Stimulated activated CD8-positive, alpha-beta memory T cell treated with anti-CD3 and anti-CD28 coated beads, Interleukin-7, amount 100 ng/mL, for 48 hours (primary cell): ENCODE data around the gene GALR2.
"Not testable (repeated sequence)": the region's sequence is repeated elsewhere in the genome, so short reads cannot be mapped to it uniquely, and the experiment has no call there.

Source experiments
- DNase-seq, 2 donors: peaks; one replicate each; pipeline ENCODE4 v3.0.0-alpha.2; 2020; ENCODE audit warnings: low read depth in 1 of 2; ENCODE audit errors: extremely low read depth in 1 of 2

The GALR2 gene

DNA sequence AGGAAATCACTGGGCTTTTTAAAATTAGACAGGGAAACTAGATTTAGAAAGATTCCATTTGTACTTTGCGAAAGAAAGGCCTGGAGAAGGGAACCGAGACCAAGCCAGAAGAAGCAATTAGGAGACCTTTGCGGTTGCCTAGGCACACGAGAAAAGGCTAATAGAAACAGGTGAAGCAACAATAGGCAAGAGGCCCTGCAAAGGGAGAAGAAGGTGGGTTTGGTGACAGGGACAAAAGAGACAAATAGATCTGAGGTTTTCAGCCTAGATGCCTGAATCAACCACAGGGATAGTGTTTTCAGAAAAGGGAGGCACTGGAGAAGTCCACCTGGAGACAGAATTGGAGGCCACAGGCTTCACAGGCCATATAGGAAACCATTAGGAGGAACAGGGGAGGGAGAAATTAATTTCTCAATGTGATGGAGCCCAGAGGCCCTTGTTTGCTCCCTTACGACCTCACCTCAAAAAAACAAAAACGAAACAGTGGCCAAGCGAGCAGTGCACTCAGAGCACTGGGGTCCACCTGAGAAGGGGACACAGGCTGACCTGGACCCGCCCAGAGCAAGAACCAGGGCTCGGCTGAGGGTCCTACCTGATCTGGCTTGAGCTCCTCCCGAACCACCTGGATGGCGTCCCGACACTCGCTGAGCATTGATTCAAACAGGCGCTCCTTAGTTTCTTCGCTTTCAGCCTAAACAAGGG, 24.6 kb upstream of the GALR2 start:
- no peak for DNase-seq

DNA sequence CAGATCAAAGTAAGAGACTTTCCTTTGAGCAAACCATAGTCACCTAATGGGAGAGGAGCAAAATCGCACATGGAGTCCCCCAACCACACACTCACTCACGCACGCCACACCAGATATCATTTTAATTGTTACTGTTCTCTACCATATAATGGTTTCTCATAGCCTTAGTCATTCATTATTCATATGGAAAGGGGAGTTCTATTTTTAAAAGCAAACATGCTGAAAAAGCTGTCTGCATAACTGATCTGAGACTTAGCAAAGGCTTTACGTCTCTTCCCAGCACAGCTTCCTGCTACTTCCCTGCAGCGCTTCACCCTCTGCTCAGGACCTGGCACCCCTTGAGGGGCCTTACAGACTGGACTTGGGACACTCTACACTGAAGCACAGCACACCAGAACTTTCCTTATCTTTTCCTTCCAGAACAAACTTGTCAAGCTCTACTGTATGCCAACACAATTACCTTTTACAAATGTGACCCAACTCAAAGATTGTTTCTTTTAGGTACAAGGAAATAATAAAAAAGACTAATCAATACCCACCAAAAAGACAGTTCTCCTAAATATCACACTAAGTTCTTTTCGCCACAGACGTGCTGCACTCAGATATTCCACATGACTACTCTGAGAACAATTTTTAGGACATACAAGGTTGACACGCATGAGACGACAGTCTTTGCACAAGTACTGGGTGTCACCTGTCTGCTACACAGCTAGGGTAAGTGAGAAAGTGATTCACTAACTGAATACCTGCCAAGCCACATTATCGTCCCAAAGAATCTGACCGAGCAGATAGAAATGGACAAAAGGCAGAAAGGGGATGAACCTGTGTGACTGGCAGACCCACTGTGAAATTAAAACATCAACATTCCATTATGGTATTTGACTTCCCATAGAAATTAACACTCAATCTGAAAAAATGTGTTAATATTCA, 23.8 kb upstream of the GALR2 start:
- DNase-seq = no peak

DNA sequence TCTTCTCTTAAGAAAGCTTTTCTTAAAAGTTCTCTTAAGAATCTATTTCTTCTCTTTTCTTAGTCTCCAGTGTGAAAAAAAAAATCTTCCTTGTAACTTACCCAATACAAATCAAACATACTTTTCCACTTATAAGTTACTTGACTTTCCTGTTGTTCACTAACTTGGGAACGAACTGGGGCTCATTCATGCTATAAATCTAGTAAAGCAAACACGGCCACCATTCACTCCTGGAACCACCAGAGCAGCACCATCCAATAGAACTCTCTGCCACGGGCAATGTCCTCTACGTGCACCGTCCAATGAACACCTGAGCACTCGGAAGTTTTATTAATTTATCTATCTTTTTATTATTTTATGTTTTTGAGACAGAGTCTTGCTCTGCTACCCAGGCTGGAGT, 23.0 kb upstream of the GALR2 start:
- no peak for DNase-seq

DNA sequence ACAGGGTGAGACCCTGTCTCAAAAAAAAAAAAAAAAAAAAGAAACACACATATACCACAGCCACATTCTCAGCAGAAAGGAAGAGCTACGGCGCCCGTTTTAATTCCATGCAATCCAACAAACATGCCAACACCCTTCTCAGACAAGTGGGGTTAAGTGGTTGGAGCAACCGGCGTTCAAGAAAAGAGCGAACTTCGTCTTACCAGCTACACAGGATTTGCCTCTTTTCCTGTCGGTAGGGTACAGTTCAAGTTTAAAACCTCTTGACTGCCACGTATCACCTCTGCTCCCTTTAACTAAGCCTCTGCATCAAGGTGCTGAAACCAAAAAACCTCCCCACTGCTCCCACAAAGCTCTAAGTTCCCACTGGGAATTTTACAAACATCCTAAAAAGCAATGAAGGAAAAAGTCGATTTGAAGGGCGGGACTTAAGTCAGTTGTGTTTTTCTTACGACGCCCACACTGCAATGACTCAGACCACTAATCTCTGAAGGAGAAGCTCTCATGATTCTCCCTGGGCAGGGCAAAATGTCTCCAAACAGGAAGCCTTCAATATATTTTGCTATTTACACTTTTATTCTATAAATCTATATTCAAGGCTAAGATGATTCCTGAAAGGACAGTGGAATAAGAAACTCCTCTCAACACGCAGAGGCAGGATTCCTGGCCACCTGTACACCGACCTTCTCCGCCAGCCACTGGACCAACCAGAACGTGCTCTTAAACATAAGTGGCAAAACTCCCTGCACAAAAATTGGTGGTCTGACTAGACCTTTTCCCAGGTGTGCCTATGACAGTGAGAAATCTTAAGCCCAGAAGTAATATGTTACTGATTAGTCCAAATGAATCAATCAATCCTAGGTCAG, 21.1 kb upstream of the GALR2 start:
- DNase-seq = no peak

DNA sequence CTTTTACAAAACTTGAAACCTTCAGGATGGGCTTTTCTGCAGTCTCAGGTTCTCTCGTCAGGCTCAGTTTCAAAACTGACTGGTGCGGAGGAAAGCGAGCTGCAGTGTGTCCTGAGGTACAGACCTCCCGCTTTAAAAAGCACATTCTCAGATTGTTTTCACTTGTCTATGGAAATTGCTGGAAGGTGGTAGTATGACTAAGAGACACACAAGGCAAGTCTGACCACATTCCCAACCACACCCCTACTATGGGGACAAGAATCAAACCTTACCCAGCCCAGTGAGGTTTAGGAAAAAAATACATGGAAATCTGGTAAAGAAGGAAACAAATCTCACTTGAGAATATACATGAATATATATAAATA, 20.5 kb upstream of the GALR2 start:
- DNase-seq = no peak

DNA sequence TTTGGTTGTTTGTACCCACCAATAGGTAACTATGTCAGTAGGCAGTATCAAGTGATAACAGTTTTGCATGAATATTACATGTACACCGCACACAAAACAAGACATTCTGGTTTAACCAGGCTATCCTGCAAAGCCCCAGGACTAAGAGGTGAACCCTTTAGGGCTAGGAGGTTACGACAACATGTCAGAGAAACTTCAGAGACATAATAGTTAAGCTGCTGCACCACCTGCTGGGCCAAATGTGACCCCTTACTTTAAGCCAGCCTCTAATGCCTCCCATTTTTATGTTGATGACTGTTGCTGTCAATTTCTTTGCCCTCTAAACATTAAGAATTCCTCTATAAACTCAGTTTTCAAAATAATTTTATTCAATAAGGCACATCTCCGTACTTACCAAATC, 17.7 kb upstream of the GALR2 start:
- DNase-seq = no peak

DNA sequence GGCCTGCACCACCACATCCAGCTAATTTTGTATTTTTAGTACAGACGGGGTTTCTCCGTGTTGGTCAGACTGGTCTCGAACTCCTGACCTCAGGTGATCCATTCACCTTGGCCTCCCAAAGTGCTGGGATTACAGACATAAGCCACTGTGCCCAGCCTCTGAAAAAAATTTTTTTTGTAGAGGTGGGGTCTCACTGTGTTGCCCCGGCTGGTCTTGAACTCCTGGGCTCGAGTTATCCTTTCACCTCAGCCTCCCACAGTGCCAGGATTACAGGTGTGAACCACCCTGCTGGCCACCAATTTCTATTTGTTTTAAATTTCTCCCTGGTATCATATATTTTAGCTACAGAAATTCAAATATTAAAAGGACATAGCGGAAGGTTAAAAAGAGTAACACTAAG, 16.3 kb upstream of the GALR2 start:
- DNase-seq = not testable (repeated sequence)

DNA sequence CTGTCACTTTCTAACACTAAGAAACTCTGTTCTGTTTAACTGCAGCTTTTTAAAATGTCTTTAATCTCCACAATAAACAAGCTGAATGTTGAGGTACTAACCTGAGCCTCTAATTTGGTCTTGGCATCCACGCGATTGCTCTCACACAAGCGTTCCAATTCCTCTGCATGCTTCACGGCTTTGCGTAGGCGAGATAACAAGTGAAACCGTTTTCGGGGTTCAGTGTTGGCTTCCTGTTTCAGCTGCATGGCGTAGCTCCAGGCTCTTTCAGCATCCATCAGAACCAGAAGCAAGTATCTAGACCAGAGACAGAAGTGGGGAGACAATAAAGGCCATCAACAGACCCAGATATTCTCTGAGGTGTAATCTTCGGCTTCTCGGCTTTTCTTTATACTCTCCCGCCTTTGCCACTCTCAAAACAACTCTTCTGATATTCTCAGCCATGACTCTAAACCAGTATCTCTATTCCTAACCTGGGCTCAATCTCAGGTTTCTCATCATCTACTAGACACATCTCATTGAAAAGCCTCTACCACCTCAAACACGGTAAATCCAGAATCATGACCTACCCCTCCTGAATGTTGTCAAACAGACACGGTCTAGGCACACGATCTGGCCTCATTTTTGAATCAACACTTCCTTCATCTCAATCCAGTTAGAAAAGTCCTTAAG, 10.6 kb upstream of the GALR2 start:
- no peak for DNase-seq

DNA sequence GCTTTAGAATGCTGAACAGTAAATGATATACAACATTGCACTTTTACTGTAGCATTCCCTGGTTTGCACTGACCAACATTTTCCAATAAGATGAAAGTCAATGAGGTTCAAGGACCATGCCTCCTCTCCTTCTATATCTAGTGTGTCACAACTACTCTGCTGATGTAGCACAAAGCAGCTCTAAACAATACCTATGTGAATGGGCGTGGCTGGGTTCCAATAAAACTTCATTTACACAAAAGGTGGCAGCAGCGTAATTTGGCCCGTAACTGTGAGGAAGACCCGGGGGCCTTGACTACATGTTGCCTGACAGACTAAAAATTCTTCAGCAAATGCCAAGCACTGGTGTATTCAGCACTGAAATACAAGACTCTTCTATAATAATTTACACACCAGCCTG, 8.8 kb upstream of the GALR2 start:
- DNase-seq = no peak

DNA sequence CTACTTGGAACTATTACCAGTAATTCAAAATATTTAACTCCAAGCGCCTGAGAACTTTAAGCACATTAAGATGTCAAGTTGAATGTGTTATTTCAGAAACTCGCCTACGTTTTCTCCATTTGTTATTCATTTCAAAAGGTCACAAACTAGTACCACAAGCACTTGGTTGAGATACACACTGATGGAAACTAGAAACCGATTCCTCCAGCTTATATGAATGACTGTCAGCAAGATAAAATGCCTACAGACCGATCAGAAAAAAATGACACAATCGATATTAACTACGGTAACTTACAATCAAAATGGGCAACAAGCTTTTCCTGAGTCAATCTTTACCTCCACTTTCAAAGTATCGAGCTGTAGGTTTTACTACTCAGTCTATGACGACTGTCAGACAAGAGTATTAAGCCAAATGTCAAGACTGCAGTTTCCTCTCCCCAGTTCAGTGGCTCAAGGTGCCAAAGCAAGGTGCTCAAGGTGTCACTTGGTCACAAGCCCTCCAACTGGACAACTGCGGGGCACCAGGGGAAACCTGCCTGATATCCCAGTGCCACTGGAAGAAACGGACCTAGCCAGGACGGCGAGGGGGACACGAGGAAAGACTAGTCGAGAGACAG, 2.9 kb upstream of the GALR2 start:
- no peak for DNase-seq

DNA sequence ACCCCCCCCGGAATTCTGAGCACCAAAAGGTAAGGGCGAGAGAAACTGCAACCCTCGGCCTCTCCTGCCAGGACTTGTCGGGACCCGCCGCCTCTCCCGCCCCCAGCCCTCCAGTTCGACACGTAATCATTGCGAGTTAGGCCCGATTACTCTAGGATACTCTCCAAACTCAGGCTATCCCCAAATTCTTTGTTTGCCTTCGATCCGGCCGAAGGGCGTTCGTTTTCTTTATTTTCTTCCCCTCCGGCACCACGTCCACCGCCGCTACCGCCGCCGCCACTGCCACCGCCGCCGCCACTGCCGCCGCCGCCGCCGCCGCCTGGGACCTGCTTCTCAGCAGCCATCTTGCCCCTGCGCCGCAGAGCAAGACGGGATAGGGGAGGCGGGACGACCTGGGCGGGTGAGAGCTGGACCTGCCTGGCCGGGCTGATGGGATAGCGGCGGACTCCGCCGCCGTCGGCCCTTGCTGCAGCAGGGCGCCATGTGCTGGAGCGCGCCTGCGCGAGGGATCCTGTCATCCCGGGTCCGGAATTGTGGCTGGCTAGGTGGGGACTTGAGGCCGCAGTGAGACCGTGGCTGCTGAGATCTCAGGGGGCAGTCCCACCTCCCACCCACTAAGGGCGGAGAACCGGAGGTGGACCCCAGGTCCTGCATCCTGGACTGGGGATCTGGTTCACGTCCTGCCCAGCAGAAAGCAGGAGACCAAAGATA, 2.3 kb upstream of the GALR2 start, which contains the start of gene SRP68:
TSS of gene SRP68 (minus strand) at position 370 of the 711 bp plus-strand sequence. CDS start at position 344, 26 bp downstream.
- peak; percentile 77 to 87 for DNase-seq

DNA sequence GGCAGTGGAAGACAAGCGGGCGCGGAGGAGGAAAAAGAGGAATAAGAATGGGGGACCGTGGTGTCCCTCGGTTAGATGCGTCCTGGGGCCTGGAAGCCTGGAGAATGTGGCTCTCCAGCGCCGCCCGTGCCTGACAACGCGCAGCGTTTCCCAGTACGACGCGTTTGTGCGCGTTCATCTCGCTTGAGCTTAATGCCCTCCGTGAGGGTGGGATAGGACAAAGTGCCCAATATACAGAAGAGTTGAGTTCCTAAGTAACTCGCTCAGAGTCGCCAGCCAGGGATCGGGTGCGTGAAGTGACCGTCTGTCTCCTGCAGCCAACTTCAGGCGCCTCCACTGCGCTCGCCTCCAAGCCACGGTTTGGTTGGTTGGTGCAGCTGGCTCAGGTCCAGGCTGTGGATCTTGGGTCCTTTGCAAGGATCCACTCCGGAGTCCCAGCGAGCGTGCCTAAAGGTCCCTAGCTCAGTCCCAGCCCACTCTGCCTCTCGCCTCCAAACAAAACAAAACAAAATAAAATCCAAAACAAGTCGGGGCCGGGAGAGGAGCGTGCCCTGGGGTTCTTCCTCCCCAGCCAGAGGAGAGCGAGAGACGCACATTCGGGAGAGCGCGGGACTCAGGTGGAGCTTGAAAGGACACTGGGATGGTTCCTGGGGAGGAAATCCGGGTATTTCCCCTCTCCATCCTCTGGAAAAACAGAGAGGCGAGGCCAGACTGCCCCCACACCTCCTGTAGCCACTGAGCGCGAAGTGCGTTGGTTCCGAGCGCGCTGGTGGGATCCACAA, 974 bp downstream of the GALR2 start:
- no peak for DNase-seq

DNA sequence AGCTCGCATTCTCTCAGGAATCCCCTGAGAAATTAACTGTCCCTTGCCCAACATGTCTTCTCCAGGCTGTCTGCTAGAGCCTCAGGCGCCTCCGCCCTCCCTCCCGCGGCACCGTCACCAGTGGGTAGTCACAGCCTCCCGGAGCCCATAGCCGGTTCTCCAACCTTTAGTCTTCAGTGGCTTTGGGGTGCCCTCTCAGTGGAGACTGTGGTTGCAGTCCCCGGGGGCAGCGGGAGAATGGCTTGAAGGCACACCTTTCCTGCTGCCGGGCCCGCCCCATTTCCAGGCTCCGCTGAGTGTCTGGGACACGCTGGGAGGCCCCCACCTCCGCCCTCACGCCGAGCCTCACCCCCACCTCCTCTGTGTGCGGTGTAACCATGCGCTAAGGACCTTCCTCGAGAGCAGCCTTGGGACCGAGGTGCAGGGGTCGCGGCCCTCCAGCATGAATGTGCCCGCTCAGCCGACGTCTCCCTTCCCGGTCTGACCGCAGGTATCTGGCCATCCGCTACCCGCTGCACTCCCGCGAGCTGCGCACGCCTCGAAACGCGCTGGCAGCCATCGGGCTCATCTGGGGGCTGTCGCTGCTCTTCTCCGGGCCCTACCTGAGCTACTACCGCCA, 1.7 kb downstream of the GALR2 start:
- DNase-seq = no peak

DNA sequence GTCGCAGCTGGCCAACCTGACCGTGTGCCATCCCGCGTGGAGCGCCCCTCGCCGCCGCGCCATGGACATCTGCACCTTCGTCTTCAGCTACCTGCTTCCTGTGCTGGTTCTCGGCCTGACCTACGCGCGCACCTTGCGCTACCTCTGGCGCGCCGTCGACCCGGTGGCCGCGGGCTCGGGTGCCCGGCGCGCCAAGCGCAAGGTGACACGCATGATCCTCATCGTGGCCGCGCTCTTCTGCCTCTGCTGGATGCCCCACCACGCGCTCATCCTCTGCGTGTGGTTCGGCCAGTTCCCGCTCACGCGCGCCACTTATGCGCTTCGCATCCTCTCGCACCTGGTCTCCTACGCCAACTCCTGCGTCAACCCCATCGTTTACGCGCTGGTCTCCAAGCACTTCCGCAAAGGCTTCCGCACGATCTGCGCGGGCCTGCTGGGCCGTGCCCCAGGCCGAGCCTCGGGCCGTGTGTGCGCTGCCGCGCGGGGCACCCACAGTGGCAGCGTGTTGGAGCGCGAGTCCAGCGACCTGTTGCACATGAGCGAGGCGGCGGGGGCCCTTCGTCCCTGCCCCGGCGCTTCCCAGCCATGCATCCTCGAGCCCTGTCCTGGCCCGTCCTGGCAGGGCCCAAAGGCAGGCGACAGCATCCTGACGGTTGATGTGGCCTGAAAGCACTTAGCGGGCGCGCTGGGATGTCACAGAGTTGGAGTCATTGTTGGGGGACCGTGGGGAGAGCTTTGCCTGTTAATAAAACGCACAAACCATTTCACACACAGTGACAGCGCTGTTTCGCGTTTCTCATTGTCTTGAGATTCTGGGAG, 2.4 kb downstream of the GALR2 start:
- DNase-seq = no peak

DNA sequence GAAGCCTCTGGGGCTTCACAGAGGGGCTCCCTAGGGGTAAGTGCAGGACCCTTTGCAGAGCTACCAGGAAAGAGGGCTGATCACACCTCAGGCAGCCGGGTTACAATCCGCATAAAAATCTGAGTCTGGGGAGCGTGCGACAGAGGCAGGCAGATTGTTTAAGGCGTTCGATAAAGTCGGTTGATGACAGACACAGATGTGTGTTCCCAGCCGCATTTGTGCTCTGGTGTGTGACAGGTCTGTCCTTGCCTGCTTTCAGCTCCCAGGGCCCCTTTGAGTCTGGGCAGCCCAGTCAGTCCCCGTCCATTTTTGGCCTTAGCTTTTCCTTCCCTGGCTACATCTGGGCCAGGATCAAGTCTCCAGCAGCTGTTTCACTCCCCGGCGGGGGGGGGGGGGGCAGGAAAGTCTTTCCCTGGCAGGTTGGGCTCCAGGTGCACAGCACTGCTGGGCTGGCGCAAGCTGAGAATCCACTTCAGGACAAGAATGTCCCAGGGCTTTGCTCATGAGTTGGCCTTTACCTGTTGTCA, 3.1 kb downstream of the GALR2 start:
- DNase-seq = no peak

DNA sequence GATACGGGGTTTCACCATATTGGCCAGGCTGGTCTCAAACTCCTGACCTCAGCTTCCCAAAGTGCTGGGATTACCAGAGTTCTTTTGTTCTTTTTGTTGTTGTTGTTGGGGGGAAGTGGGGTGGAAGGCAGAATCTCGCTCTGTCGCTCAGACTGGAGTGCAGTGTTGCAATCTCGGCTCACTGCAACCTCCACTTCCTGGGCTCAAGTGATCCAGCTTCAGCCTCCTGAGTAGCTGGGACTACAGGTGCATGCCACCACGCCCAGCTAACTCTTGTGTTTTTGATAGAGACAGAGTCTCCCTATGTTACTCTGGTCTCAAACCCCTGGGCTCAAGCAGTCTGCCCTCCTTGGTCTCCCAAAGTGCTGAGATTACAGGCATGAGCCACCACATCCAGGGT, 3.8 kb downstream of the GALR2 start:
- not testable (repeated sequence) for DNase-seq

DNA sequence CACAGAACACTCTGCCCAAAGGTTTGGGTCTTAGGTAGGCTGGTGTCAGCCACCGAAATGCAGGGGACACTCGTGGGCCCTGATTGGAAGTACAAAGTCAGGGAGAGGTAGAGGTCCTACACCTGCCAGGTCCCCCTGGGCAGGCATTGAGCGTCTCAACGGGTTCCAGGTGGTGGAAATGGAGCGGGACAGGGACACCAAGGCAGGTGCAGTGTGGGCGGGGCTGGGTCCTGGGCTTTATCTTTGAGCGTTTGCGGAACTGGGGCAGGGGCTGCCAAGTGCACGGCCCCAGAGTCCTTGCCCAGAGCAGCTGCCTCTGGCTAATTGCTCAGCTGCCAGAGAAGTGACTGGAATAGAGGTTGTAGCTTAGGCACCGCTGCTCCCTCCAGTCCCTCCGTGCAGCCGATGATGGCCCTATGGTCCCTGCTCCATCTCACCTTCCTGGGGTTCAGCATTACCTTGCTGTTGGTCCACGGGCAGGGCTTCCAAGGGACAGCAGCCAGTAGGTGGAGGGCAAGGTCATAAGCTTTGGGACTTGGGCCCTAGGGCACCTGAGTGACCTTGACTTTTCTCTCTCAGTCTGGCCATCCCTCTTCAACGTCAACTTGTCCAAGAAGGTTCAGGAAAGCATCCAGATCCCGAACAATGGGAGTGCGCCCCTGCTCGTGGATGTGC, 4.4 kb downstream of the GALR2 start, which contains the start of gene ZACN:
TSS of gene ZACN (plus strand) at position 323 of the 675 bp plus-strand sequence. CDS start at position 406, 83 bp downstream.
- no peak for DNase-seq
